K562 (cell line): ENCODE results near the gene TNIK.

ENCODE experiments used
- CTCF ChIP-seq, 3 experiments: IDR thresholded peaks in 2 of 3; conservative IDR thresholded peaks in 1 of 3; 2 replicates each; pipeline ENCODE4 v1.5.1; 2011 to 2012; ENCODE audit warnings: low read length in 3 of 3, mild to moderate bottlenecking in 3 of 3, control low read depth in 2 of 3, improper control_type of control experiment in 1 of 3, inconsistent platforms in 1 of 3, low read depth in 1 of 3, mixed read lengths in 1 of 3, moderate library complexity in 1 of 3; ENCODE audit not compliant: insufficient read depth in 2 of 3
- FOSL1 ChIP-seq: fragments of 200-800 bp; sonication (Bioruptor generic); conservative IDR thresholded peaks from 2 replicates; pipeline ENCODE4 v1.6.1; 2016; ENCODE audit warnings: missing genetic modification characterization, missing compliant biosample characterization
- GABPB1 ChIP-seq: sonication (generic); formaldehyde crosslinking; IDR thresholded peaks from 2 replicates; pipeline ENCODE4 v1.8.0; 2022; ENCODE audit warnings: mild to moderate bottlenecking, missing genetic modification reagents
- NFIX ChIP-seq: fragments of 250-450 bp; sonication (Bioruptor Pico); IDR thresholded peaks from 2 replicates; pipeline ENCODE4 v1.4.0; 2020; ENCODE audit warnings: low read depth, mild to moderate bottlenecking, moderate library complexity
- TBP ChIP-seq: optimal IDR thresholded peaks from 2 replicates; pipeline ENCODE3; 2011; ENCODE audit warnings: low read depth, low read length, improper control_type of control experiment
- ZNF561 ChIP-seq: fragments of 450-650 bp; formaldehyde crosslinking; conservative IDR thresholded peaks from 2 replicates; pipeline ENCODE4 v1.4.0; 2020; ENCODE audit warnings: mild to moderate bottlenecking, moderate library complexity

GRCh38 chr3:171488479-171488878 lies 28.3 kb upstream of the TNIK start:
- TF ChIP-seq CTCF (IDR thresholded peaks at IDR 0.05 in 2 of 3, conservative IDR thresholded peaks at IDR 0.05 in 1 of 3; ENCODE audit: insufficient read depth in 2 of 3, low read depth in 1 of 3, low read length in 3 of 3) (no peak), ZNF561 (CRISPR knock-in tag) (no peak), FOSL1 (tag) (no peak), TBP (no peak), GABPB1 (CRISPR knock-in tag) (no peak), NFIX (no peak)
